Epithelial cell of prostate (primary cell): Measurements from ENCODE around the gene DDIAS.
"Not testable (repeated sequence)": the region's sequence is repeated elsewhere in the genome, so short reads cannot be mapped to it uniquely, and the experiment has no call there.

Experiments used
- DNase-seq: peaks from one replicate; pipeline ENCODE4 v3.0.0-alpha.2; 2011; ENCODE audit warnings: low read depth, low spot score
- H3K27ac ChIP-seq: fragments of 450-650 bp; 2 replicates; pipeline ENCODE4 v1.5.1; 2017; ENCODE audit warnings: mild to moderate bottlenecking

Gene DDIAS

GRCh38 chr11:82920227-82920626, 18.7 kb downstream of the DDIAS start:
- H3K27ac ChIP-seq, DNase-seq: not testable (repeated sequence)

GRCh38 chr11:82922396-82923173, 21.0 kb downstream of the DDIAS start:
- H3K27ac ChIP-seq, DNase-seq: not testable (repeated sequence)

GRCh38 chr11:82924522-82925224, 23.1 kb downstream of the DDIAS start:
- DNase-seq: no peak
- H3K27ac ChIP-seq: no peak overlapping the region

- H3K27ac ChIP-seq: no peak overlapping the region
- peak; percentile 10 for DNase-seq
These were observed 25.8 kb downstream of the DDIAS start for GRCh38 chr11:82927264-82927880.

- H3K27ac ChIP-seq: no peak overlapping the region
- no peak for DNase-seq
These were observed 27.6 kb downstream of the DDIAS start for GRCh38 chr11:82929121-82929520.

- H3K27ac ChIP-seq: no peak overlapping the region
- DNase-seq: no peak
These were observed 28.7 kb downstream of the DDIAS start for GRCh38 chr11:82930229-82930628.

GRCh38 chr11:82930734-82931133, 29.2 kb downstream of the DDIAS start:
- no peak overlapping the region for H3K27ac ChIP-seq
- no peak for DNase-seq

GRCh38 chr11:82932564-82932963, 31.0 kb downstream of the DDIAS start:
- DNase-seq: no peak
- no peak overlapping the region for H3K27ac ChIP-seq

GRCh38 chr11:82936261-82936660, 34.7 kb downstream of the DDIAS start:
- DNase-seq: peak; percentile 18
- no peak overlapping the region for H3K27ac ChIP-seq

- no peak overlapping the region for H3K27ac ChIP-seq
- no peak for DNase-seq
These were observed 36.0 kb downstream of the DDIAS start for GRCh38 chr11:82937554-82937953.

- DNase-seq: no peak
- no peak overlapping the region for H3K27ac ChIP-seq
These were observed 37.9 kb downstream of the DDIAS start for GRCh38 chr11:82939456-82939855.

- no peak overlapping the region for H3K27ac ChIP-seq
- no peak for DNase-seq
These were observed 40.8 kb downstream of the DDIAS start for GRCh38 chr11:82942376-82942775.

GRCh38 chr11:82943430-82943829, 41.9 kb downstream of the DDIAS start:
- H3K27ac ChIP-seq, DNase-seq: not testable (repeated sequence)

GRCh38 chr11:82944198-82944597, 42.7 kb downstream of the DDIAS start:
- DNase-seq: no peak
- no peak overlapping the region for H3K27ac ChIP-seq

- DNase-seq, H3K27ac ChIP-seq: not testable (repeated sequence)
These were observed 43.5 kb downstream of the DDIAS start for GRCh38 chr11:82945041-82945440.

- no peak for DNase-seq
- H3K27ac ChIP-seq: no peak overlapping the region
These were observed 44.1 kb downstream of the DDIAS start for GRCh38 chr11:82945682-82946081.

- no peak for DNase-seq
- H3K27ac ChIP-seq: no peak overlapping the region
These were observed 47.8 kb downstream of the DDIAS start for GRCh38 chr11:82949352-82949751.

GRCh38 chr11:82950502-82950901, 49.0 kb downstream of the DDIAS start:
- DNase-seq, H3K27ac ChIP-seq: not testable (repeated sequence)

- DNase-seq, H3K27ac ChIP-seq: not testable (repeated sequence)
These were observed 54.4 kb downstream of the DDIAS start for GRCh38 chr11:82955736-82956453.

- H3K27ac ChIP-seq: no peak overlapping the region
- no peak for DNase-seq
These were observed 58.6 kb downstream of the DDIAS start for GRCh38 chr11:82959987-82960778.
